VCaP (cell line): ENCODE data around the gene FGD1.

Experiments used
- H3K27ac ChIP-seq: fragments of 450-650 bp; 2 replicates; pipeline ENCODE4 v1.5.1; 2017
- CTCF ChIP-seq: fragments of 450-650 bp; conservative IDR thresholded peaks from 2 replicates; pipeline ENCODE4 v1.5.1; 2017; ENCODE audit warnings: mild to moderate bottlenecking, moderate library complexity

Gene FGD1

GRCh38 chrX:54413753-54414152 is 82.3 kb downstream of the FGD1 start:
- TF ChIP-seq CTCF: no peak
- no peak overlapping the region for H3K27ac ChIP-seq

GRCh38 chrX:54411732-54412131 is 84.3 kb downstream of the FGD1 start:
- no peak for TF ChIP-seq CTCF
- H3K27ac ChIP-seq: no peak overlapping the region

DNA sequence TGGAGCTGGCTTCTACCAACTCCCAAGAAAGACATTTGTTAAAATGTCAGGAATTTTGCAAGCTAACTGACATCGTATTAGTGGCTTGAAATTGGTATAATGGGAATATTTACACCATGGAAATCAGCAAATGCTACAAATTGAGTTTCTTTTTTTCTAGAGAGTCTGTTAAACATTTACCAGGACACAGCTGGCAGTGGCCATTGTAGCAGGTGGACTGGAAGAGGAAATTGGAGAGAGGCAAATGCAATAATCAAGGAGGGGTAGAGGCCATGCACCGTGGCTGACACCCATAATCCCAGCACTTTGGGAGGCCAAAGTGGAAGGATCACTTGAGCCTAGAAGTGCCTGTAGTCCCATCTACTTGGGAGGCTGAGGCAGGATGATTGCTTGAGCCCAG is 88.8 kb downstream of the FGD1 start:
- H3K27ac ChIP-seq: no peak overlapping the region
- no peak for TF ChIP-seq CTCF

DNA sequence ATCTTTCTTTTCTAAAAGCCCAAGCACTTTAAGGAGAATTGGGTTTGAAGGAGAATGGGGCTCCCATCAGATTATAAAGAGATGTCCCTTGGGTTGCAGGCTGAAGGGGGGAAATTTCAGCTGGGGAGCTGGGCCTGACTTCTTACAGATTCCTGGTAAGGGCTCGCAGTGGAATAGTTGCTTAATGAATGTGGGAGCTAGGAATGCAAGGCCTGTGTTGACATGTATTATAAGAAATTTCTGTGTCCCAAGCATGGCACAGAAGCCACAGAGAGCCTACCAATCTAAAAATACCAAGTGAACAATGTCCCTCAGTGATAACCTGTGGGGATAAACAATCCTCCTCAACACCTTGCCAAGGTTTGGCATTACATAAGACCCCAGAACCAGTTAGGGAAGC is 98.9 kb downstream of the FGD1 start:
- H3K27ac ChIP-seq: no peak overlapping the region
- TF ChIP-seq CTCF: no peak
